Endothelial cell of umbilical vein (primary cell): ENCODE measurements around the gene PLXNA1. TPM values are rescaled to one million over a fixed set of nuclear protein-coding genes. Genes with fewer than 3 reads are reported as not detected.

ENCODE experiments used
- BruUV-seq: library from RNA; stranded (reverse); fragments of 400-500 nt; replicated peaks from 2 replicates; lab custom pipeline; 2021; lab: Mats Ljungman, UMichigan
- CTCF ChIA-PET: fragments of 300-600, 350-600 bp; sonication (Branson Sonifier 250); formaldehyde crosslinking; loops from one replicate; lab custom pipeline; 2021; ENCODE audit warnings: antibody characterized with exemption, inconsistent platforms; lab: Charles Lee
- POLR2A ChIA-PET: fragments of 300-600, 350-600 bp; sonication (Branson Sonifier 250); formaldehyde crosslinking; loops from one replicate; lab custom pipeline; 2021; ENCODE audit warnings: antibody characterized with exemption, inconsistent platforms; lab: Charles Lee
- DNase-seq: peaks from one replicate; pipeline ENCODE4 v3.0.0-alpha.2; 2011; ENCODE audit warnings: low read depth, low spot score
- FAIRE-seq: peaks from 2 replicates; lab custom pipeline; 2011; peaks lifted over from hg19 to GRCh38; lab: Jason Lieb, UNC
- H2AFZ ChIP-seq: 2 replicates; pipeline ENCODE4 v1.6.0; 2012; ENCODE audit warnings: low read depth, low read length, control low read depth, inconsistent platforms
- H3K27ac ChIP-seq: 2 replicates; pipeline ENCODE4 v1.5.1; 2011; ENCODE audit warnings: low read depth, mild to moderate bottlenecking, control low read depth, low read length, moderate library complexity; ENCODE audit not compliant: insufficient read depth
- H3K27me3 ChIP-seq, 2 experiments: 2 replicates each; pipeline versions ENCODE4 v1.6.0 to v1.6.1; 2011; ENCODE audit warnings: low read length in 2 of 2, mixed read lengths in 1 of 2; ENCODE audit not compliant: control insufficient read depth in 2 of 2, insufficient read depth in 2 of 2
- H3K36me3 ChIP-seq, 2 experiments: 2 replicates in 1 of 2; 3 replicates in 1 of 2; pipeline ENCODE4 v1.5.1; 2011; ENCODE audit warnings: low read length in 2 of 2, mild to moderate bottlenecking in 1 of 2, moderate library complexity in 1 of 2; ENCODE audit not compliant: control insufficient read depth in 2 of 2, insufficient read depth in 2 of 2; ENCODE audit errors: extremely low read depth in 1 of 2
- H3K4me1 ChIP-seq: 3 replicates; pipeline ENCODE4 v1.5.1; 2011; ENCODE audit warnings: mild to moderate bottlenecking, low read length; ENCODE audit not compliant: control insufficient read depth, insufficient read depth; ENCODE audit errors: extremely low read depth
- H3K4me2 ChIP-seq: 2 replicates; pipeline ENCODE4 v1.6.1; 2011; ENCODE audit warnings: low read length, control low read depth, mixed read lengths; ENCODE audit not compliant: insufficient read depth
- H3K4me3 ChIP-seq, 3 experiments: fragments of 200-600 bp in 1 of 3; sonication (generic), shearing (Covaris generic) in 1 of 3; replicated peaks in 1 of 3; 2 replicates each; pipeline ENCODE4 v1.5.1; 2011 to 2016; ENCODE audit warnings: control low read depth in 3 of 3, low read length in 3 of 3, mild to moderate bottlenecking in 2 of 3, inconsistent platforms in 1 of 3, low read depth in 1 of 3, moderate library complexity in 1 of 3; ENCODE audit not compliant: insufficient read depth in 1 of 3
- H3K79me2 ChIP-seq: 2 replicates; pipeline ENCODE4 v1.6.0; 2012; ENCODE audit warnings: low read length, inconsistent platforms; ENCODE audit not compliant: control insufficient read depth, insufficient read depth
- H3K9ac ChIP-seq: replicated peaks from 2 replicates; pipeline ENCODE3; 2011; ENCODE audit warnings: low read length, control low read depth; ENCODE audit not compliant: insufficient read depth; ENCODE audit errors: extremely low read depth
- H3K9me1 ChIP-seq: replicated peaks from 3 replicates; pipeline ENCODE4 v1.6.0; 2011; ENCODE audit warnings: mild to moderate bottlenecking, low read length; ENCODE audit not compliant: control insufficient read depth, insufficient read depth; ENCODE audit errors: extremely low read depth
- H3K9me3 ChIP-seq: replicated peaks from 2 replicates; pipeline ENCODE4 v1.5.1; 2012; ENCODE audit warnings: low read length, inconsistent platforms; ENCODE audit not compliant: control insufficient read depth, insufficient read depth
- H4K20me1 ChIP-seq: replicated peaks from 2 replicates; pipeline ENCODE3; 2011; ENCODE audit warnings: mild to moderate bottlenecking, low read length; ENCODE audit not compliant: control insufficient read depth, insufficient read depth; ENCODE audit errors: extremely low read depth
- EZH2 ChIP-seq: IDR thresholded peaks from 2 replicates; pipeline ENCODE4 v1.6.1; 2012; ENCODE audit warnings: borderline replicate concordance, low read depth, mild to moderate bottlenecking, moderate library complexity, low read length, inconsistent platforms; ENCODE audit not compliant: severe bottlenecking
- FOS ChIP-seq: IDR thresholded peaks from 2 replicates; pipeline ENCODE4 v1.6.1; 2011; ENCODE audit warnings: mild to moderate bottlenecking, low read length, moderate library complexity, borderline replicate concordance; ENCODE audit not compliant: insufficient read depth
- GATA2 ChIP-seq: IDR thresholded peaks from 2 replicates; pipeline ENCODE4 v1.7.0; 2011; ENCODE audit warnings: low read depth, mild to moderate bottlenecking, moderate library complexity, mixed read lengths, low read length; ENCODE audit not compliant: insufficient read length, insufficient read depth
- MYC ChIP-seq: IDR thresholded peaks from one replicate; pipeline ENCODE4 v1.6.1; 2011; ENCODE audit warnings: mild to moderate bottlenecking, low read depth, low read length
- POLR2A ChIP-seq: IDR thresholded peaks from 2 replicates; pipeline ENCODE4 v1.6.1; 2012; ENCODE audit warnings: low read depth, mild to moderate bottlenecking, control low read depth, low read length
- POLR2AphosphoS5 ChIP-seq: IDR thresholded peaks from 2 replicates; pipeline ENCODE4 v1.6.1; 2012; ENCODE audit warnings: low read depth, mild to moderate bottlenecking, control low read depth, low read length, moderate library complexity; ENCODE audit not compliant: insufficient read depth
- dilution Hi-C: fragments of 300-500 bp; cut with MboI; formaldehyde crosslinking; loops from one replicate; pipeline ENCODE4 v1.15.0; 2019; ENCODE audit warnings: low sequenced_read_pairs; ENCODE audit not compliant: extremely low pct_ligation_motif_present
- intact Hi-C: fragments of 100-400 bp; cut with micrococcal nuclease; formaldehyde crosslinking; loops from one replicate; pipeline ENCODE4 v1.10.0; 2022
- polyA plus RNA-seq, 4 experiments: library from polyadenylated mRNA; depleted of rRNA in 3 of 4; stranded (reverse) in 3 of 4; unstranded in 1 of 4; fragments of >200 nt; gene quantifications; 2 replicates each; pipeline versions ENCODE4 v1.2.1 to v1.2.3, GENCODE V29; 2011 to 2012; ENCODE audit warnings: missing spikeins in 1 of 4
- total RNA-seq: library from RNA; stranded (reverse); gene quantifications from 2 replicates; pipeline ENCODE4 v1.2.3, GENCODE V29; 2021
- TF ChIP-seq, protein P1 (sequence below): IDR thresholded peaks from 2 replicates; pipeline ENCODE4 v1.6.1; 2011; ENCODE audit not compliant: insufficient read depth, insufficient read length
- TF ChIP-seq, protein P2 (sequence below), 2 donors: IDR thresholded peaks; 1 replicate in 1 of 2; 2 replicates in 1 of 2; pipeline ENCODE4 v1.5.1; 2011; ENCODE audit warnings: low read length in 2 of 2, mild to moderate bottlenecking in 2 of 2, moderate library complexity in 2 of 2, control low read depth in 1 of 2, inconsistent platforms in 1 of 2, low read depth in 1 of 2; ENCODE audit not compliant: insufficient read depth in 1 of 2; ENCODE audit errors: extremely low read depth in 1 of 2

Gene PLXNA1
- total and polyA plus RNA-seq, 2 donors (not counting 3 experiments of a cell fraction or from before 2014, with no cell fraction given) = 14.1 to 18.4 TPM

DNA sequence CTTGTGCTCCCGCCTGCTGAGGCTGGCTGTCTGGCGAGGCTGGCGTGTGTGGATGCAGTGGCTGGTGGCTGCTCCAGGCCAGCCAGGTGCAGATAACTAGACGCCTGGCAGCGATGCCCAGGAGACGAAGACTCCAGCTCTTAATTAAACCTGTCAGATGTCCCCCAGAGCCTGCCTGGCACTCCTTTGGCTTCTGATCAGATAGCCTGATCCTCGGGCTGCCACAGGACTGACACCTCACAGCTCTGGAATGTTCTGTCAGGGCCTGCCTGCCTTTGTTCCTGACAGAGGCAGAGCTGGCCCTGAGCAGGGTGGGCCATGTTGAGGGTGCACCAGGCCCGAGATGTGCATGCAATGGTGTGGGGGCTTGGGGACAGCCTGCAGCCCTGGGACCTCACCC lies 36.5 kb downstream of the PLXNA1 start:
- H3K4me3 ChIP-seq = no peak overlapping the region
- H3K9ac ChIP-seq = no peak overlapping the region
- no peaks in the 10 kb centered on the region for H3K27me3 ChIP-seq
- BruUV-seq = no TSS peak
- DNase-seq (no peak), FAIRE-seq (no peak)
- H3K36me3 ChIP-seq = peaks cover 0 to 3% of the 10 kb centered on the region in 2 experiments
- H4K20me1 ChIP-seq = no peaks in the 10 kb centered on the region
- H3K79me2 ChIP-seq = no peaks in the 10 kb centered on the region
- TF ChIP-seq MYC (no peak), POLR2AphosphoS5 (no peak), EZH2 (no peak), FOS (no peak), GATA2 (no peak), POLR2A (no peak)
- TF ChIP-seq, protein P1, sequence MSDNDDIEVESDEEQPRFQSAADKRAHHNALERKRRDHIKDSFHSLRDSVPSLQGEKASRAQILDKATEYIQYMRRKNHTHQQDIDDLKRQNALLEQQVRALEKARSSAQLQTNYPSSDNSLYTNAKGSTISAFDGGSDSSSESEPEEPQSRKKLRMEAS = no peak
- TF ChIP-seq, protein P2, sequence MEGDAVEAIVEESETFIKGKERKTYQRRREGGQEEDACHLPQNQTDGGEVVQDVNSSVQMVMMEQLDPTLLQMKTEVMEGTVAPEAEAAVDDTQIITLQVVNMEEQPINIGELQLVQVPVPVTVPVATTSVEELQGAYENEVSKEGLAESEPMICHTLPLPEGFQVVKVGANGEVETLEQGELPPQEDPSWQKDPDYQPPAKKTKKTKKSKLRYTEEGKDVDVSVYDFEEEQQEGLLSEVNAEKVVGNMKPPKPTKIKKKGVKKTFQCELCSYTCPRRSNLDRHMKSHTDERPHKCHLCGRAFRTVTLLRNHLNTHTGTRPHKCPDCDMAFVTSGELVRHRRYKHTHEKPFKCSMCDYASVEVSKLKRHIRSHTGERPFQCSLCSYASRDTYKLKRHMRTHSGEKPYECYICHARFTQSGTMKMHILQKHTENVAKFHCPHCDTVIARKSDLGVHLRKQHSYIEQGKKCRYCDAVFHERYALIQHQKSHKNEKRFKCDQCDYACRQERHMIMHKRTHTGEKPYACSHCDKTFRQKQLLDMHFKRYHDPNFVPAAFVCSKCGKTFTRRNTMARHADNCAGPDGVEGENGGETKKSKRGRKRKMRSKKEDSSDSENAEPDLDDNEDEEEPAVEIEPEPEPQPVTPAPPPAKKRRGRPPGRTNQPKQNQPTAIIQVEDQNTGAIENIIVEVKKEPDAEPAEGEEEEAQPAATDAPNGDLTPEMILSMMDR (IDR thresholded peaks at IDR 0.05; ENCODE audit: extremely low read depth in 1 of 2, insufficient read depth in 1 of 2, low read depth in 1 of 2, low read length in 2 of 2) = no peak
- no peaks in the 10 kb centered on the region for H3K4me1 ChIP-seq
- intact Hi-C loops (no loop called here), dilution Hi-C loops (no loop called here)
- H2AFZ ChIP-seq = no peak overlapping the region
- ChIA-PET CTCF (no interaction called here), POLR2A (no interaction called here)
- H3K9me1 ChIP-seq = no peaks in the 10 kb centered on the region
- no peaks in the 10 kb centered on the region for H3K9me3 ChIP-seq
- H3K27ac ChIP-seq = no peak overlapping the region
- no peak overlapping the region for H3K4me2 ChIP-seq
